GM23338 (cell line): Measurements from ENCODE around the gene ARHGEF37. TPM values are rescaled to one million over a fixed set of nuclear protein-coding genes. Genes with fewer than 3 reads are reported as not detected.

Source experiments
- ATAC-seq: fragments of 200-7000 bp; cut with Tn5 transposase; 3 replicates; pipeline ENCODE4 v1.9.1; 2020
- DNase-seq: peaks from one replicate; pipeline ENCODE4 v3.0.0-alpha.2; 2015; ENCODE audit warnings: low spot score
- H2AFZ ChIP-seq: fragments of 200-600 bp; sonication (generic); 2 replicates; pipeline ENCODE4 v1.8.0; 2016; ENCODE audit warnings: antibody characterized with exemption, mild to moderate bottlenecking, moderate library complexity
- H3F3A ChIP-seq: fragments of 200-600 bp; sonication (generic); replicated peaks from 2 replicates; pipeline ENCODE4 v1.8.0; 2017; ENCODE audit warnings: antibody characterized with exemption, mixed run types, low read depth
- H3K27ac ChIP-seq: fragments of 200-600 bp; sonication (generic); 2 replicates; pipeline ENCODE4 v1.6.1; 2016; ENCODE audit warnings: low read depth
- H3K27me3 ChIP-seq: fragments of 200-600 bp; sonication (generic); 2 replicates; pipeline ENCODE4 v1.8.0; 2016; ENCODE audit warnings: mild to moderate bottlenecking, mixed run types, moderate library complexity; ENCODE audit not compliant: insufficient read depth
- H3K36me3 ChIP-seq: fragments of 200-600 bp; sonication (generic); 2 replicates; pipeline ENCODE4 v1.8.0; 2016; ENCODE audit warnings: mild to moderate bottlenecking; ENCODE audit not compliant: insufficient read depth
- H3K4me1 ChIP-seq: fragments of 200-600 bp; sonication (generic); 2 replicates; pipeline ENCODE4 v1.8.0; 2016; ENCODE audit warnings: mild to moderate bottlenecking, moderate library complexity; ENCODE audit not compliant: insufficient read depth
- H3K4me2 ChIP-seq: fragments of 200-600 bp; sonication (generic); 2 replicates; pipeline ENCODE4 v1.7.1; 2017; ENCODE audit warnings: mixed run types
- H3K4me3 ChIP-seq: fragments of 200-600 bp; sonication (generic); 2 replicates; pipeline ENCODE4 v1.6.1; 2016; ENCODE audit warnings: mixed run types
- H3K79me2 ChIP-seq: fragments of 200-600 bp; sonication (generic); replicated peaks from 2 replicates; pipeline ENCODE4 v1.8.0; 2017; ENCODE audit warnings: mild to moderate bottlenecking; ENCODE audit not compliant: insufficient read depth
- H3K9me2 ChIP-seq: fragments of 200-600 bp; sonication (generic); 2 replicates; pipeline ENCODE4 v1.8.0; 2017; ENCODE audit not compliant: insufficient read depth
- H4K20me1 ChIP-seq: fragments of 200-600 bp; sonication (generic); replicated peaks from 2 replicates; pipeline ENCODE4 v1.8.0; 2017; ENCODE audit warnings: mild to moderate bottlenecking; ENCODE audit not compliant: insufficient read depth
- H3K27ac Mint-ChIP-seq: 2 replicates; pipeline ENCODE4 v1.8.0; 2020; ENCODE audit warnings: inconsistent platforms, mild to moderate bottlenecking, moderate library complexity, mixed read lengths
- H3K27me3 Mint-ChIP-seq: 3 replicates; pipeline ENCODE4 v1.8.0; 2022; ENCODE audit warnings: low read depth, mild to moderate bottlenecking, moderate library complexity, mixed read lengths, inconsistent platforms; ENCODE audit not compliant: insufficient read depth, poor library complexity
- H3K36me3 Mint-ChIP-seq: 3 replicates; pipeline ENCODE4 v1.8.0; 2021; ENCODE audit warnings: low read depth, mild to moderate bottlenecking, inconsistent platforms, moderate library complexity, mixed read lengths
- H3K4me1 Mint-ChIP-seq: 3 replicates; pipeline ENCODE4 v1.8.0; 2020; ENCODE audit warnings: mild to moderate bottlenecking, inconsistent platforms, mixed read lengths
- H3K4me3 Mint-ChIP-seq: 3 replicates; pipeline ENCODE4 v1.8.0; 2021; ENCODE audit warnings: moderate library complexity, mild to moderate bottlenecking, inconsistent platforms, mixed read lengths
- H3K9me3 Mint-ChIP-seq: 3 replicates; pipeline ENCODE4 v1.8.0; 2020; ENCODE audit warnings: moderate library complexity, mild to moderate bottlenecking, inconsistent platforms, mixed read lengths
- CREB1 ChIP-seq: fragments of 250-450 bp; sonication (Bioruptor Pico); IDR thresholded peaks from 2 replicates; pipeline ENCODE4 v1.5.0; 2020; ENCODE audit warnings: low read depth, mild to moderate bottlenecking, moderate library complexity
- CTCF ChIP-seq, 2 experiments: fragments of 200-600 bp in 1 of 2; sonication (generic) in 1 of 2; conservative IDR thresholded peaks; 2 replicates each; pipeline versions ENCODE4 v1.5.1 to v1.6.1; 2016 to 2017; ENCODE audit warnings: antibody characterized with exemption in 2 of 2, low read depth in 2 of 2, mild to moderate bottlenecking in 2 of 2, moderate library complexity in 1 of 2
- ETS1 ChIP-seq: IDR thresholded peaks from 2 replicates; pipeline ENCODE4 v1.6.1; 2016; ENCODE audit warnings: antibody characterized with exemption
- EZH2 ChIP-seq: fragments of 200-600 bp; sonication (generic); IDR thresholded peaks from one replicate; pipeline ENCODE4 v1.8.0; 2017; ENCODE audit warnings: antibody characterized with exemption, mild to moderate bottlenecking, low read depth; ENCODE audit not compliant: unreplicated experiment
- EZH2phosphoT487 ChIP-seq: fragments of 200-600 bp; sonication (generic); IDR thresholded peaks from one replicate; pipeline ENCODE4 v1.8.1; 2018; ENCODE audit warnings: antibody characterized with exemption; ENCODE audit not compliant: unreplicated experiment
- JUNB ChIP-seq: IDR thresholded peaks from one replicate; pipeline ENCODE4 v1.6.1; 2016; ENCODE audit warnings: antibody characterized with exemption; ENCODE audit not compliant: unreplicated experiment
- NANOG ChIP-seq: IDR thresholded peaks from 2 replicates; pipeline ENCODE4 v1.6.1; 2016; ENCODE audit warnings: antibody characterized with exemption, borderline replicate concordance
- POLR2AphosphoS5 ChIP-seq: IDR thresholded peaks from 2 replicates; pipeline ENCODE4 v1.6.1; 2016; ENCODE audit warnings: antibody characterized with exemption, low read depth
- REST ChIP-seq: IDR thresholded peaks from one replicate; pipeline ENCODE4 v1.6.1; 2018; ENCODE audit warnings: antibody characterized with exemption; ENCODE audit not compliant: unreplicated experiment
- STAT1 ChIP-seq: IDR thresholded peaks from one replicate; pipeline ENCODE4 v1.6.1; 2016; ENCODE audit warnings: antibody characterized with exemption; ENCODE audit not compliant: unreplicated experiment
- ZNF114 ChIP-seq: fragments of 250-450 bp; sonication (Bioruptor Pico); IDR thresholded peaks from 2 replicates; pipeline ENCODE4 v1.5.0; 2020; ENCODE audit warnings: mild to moderate bottlenecking, moderate library complexity
- ZNF331 ChIP-seq: fragments of 250-450 bp; sonication (Bioruptor Pico); IDR thresholded peaks from 2 replicates; pipeline ENCODE4 v1.5.0; 2020; ENCODE audit warnings: low read depth, mild to moderate bottlenecking, moderate library complexity
- ZNF462 ChIP-seq: fragments of 250-450 bp; sonication (Bioruptor Pico); IDR thresholded peaks from 2 replicates; pipeline ENCODE4 v1.5.0; 2020; ENCODE audit warnings: mild to moderate bottlenecking, moderate library complexity
- polyA plus RNA-seq: library from polyadenylated mRNA; unstranded; fragments of >200 nt; fragmentation: Nextera tagmentation; extraction: Ambion mirVana; gene quantifications from 2 replicates; pipeline ENCODE4 v1.2.1, GENCODE V29; 2016
- total RNA-seq: library from RNA; depleted of rRNA; stranded (reverse); fragments of >200 nt; shearing (Covaris generic); gene quantifications from 2 replicates; pipeline ENCODE4 v1.2.3, GENCODE V29; 2014

ARHGEF37 gene
- total and polyA plus RNA-seq, 2 experiments from 2014 or later: 0.14 to 0.79 TPM

- ATAC-seq: no peak
- no peak overlapping the region for H3K27ac Mint-ChIP-seq
- H4K20me1 ChIP-seq: peaks cover 77% of the 10 kb centered on the region
Measured at GRCh38 chr5:149540089-149540488, 41.2 kb upstream of the ARHGEF37 start.

More at GRCh38 chr5:149540089-149540488, 41.2 kb upstream of the ARHGEF37 start:
- peaks cover 60% of the 10 kb centered on the region for H3K36me3 Mint-ChIP-seq
- H3K27me3 Mint-ChIP-seq: peaks cover 2% of the 10 kb centered on the region
- TF ChIP-seq ZNF114 (CRISPR knock-in tag) (no peak), NANOG (no peak), CTCF (conservative IDR thresholded peaks at IDR 0.05; ENCODE audit: low read depth in 2 of 2) (no peak), STAT1 (no peak), POLR2AphosphoS5 (no peak), ETS1 (no peak), ZNF462 (no peak), ZNF331 (CRISPR knock-in tag) (no peak), JUNB (no peak), EZH2 (no peak), CREB1 (CRISPR knock-in tag) (no peak), EZH2phosphoT487 (no peak), REST (no peak)
- H3K79me2 ChIP-seq: peaks cover 98% of the 10 kb centered on the region
- peaks cover 33% of the 10 kb centered on the region for H3K4me1 Mint-ChIP-seq
- peaks cover 10% of the 10 kb centered on the region for H3K36me3 ChIP-seq
- no peaks in the 10 kb centered on the region for H3K9me3 Mint-ChIP-seq
- H3K27me3 ChIP-seq: no peaks in the 10 kb centered on the region
- no peaks in the 10 kb centered on the region for H3F3A ChIP-seq
- H3K4me3 ChIP-seq: no peak overlapping the region
- H3K27ac ChIP-seq: no peak overlapping the region
- no peak overlapping the region for H3K4me2 ChIP-seq
- DNase-seq: no peak
- H3K9me2 ChIP-seq: no peaks in the 10 kb centered on the region
- peaks cover 28% of the 10 kb centered on the region for H3K4me1 ChIP-seq
- H3K4me3 Mint-ChIP-seq: no peak overlapping the region
- H2AFZ ChIP-seq: no peak overlapping the region
